Testis (tissue), 3 donors: ENCODE results near the gene ASL. TPM values are rescaled to one million over a fixed set of nuclear protein-coding genes. Genes with fewer than 3 reads are reported as not detected.
"Not testable (repeated sequence)": the region's sequence is repeated elsewhere in the genome, so short reads cannot be mapped to it uniquely, and the experiment has no call there.

Experiments used
- DNase-seq: peaks from one replicate; pipeline ENCODE4 v3.0.0-alpha.2; 2019
- H3K27ac ChIP-seq, 2 donors: fragments of 200-600 bp; sonication (generic); one replicate each; pipeline ENCODE4 v1.5.1; 2019
- H3K27me3 ChIP-seq: fragments of 200-600 bp; sonication (generic); one replicate; pipeline ENCODE4 v1.5.1; 2019
- H3K36me3 ChIP-seq: fragments of 200-600 bp; sonication (generic); one replicate; pipeline ENCODE4 v1.5.1; 2017; ENCODE audit warnings: low read depth; ENCODE audit errors: missing control alignments
- H3K4me1 ChIP-seq: fragments of 200-600 bp; sonication (generic); one replicate; pipeline ENCODE4 v1.5.1; 2019
- H3K4me3 ChIP-seq, 2 donors: fragments of 200-600 bp; sonication (generic); one replicate each; pipeline ENCODE4 v1.5.1; 2017 to 2019
- H3K9me3 ChIP-seq: fragments of 200-600 bp; sonication (generic); one replicate; pipeline ENCODE4 v1.5.1; 2017
- CTCF ChIP-seq, 3 experiments: fragments of 450-650 bp in 2 of 3; fragments of 200-600 bp in 1 of 3; sonication (generic) in 1 of 3; IDR thresholded peaks; one replicate each; pipeline ENCODE4 v1.5.1; 2016 to 2019; ENCODE audit warnings: antibody characterized with exemption in 3 of 3, mild to moderate bottlenecking in 2 of 3, moderate library complexity in 1 of 3
- POLR2A ChIP-seq: fragments of 450-650 bp; IDR thresholded peaks from one replicate; pipeline ENCODE4 v1.6.1; 2017; ENCODE audit warnings: antibody characterized with exemption, mild to moderate bottlenecking, moderate library complexity
- WGBS, 2 donors: methylation state at CpG; one replicate each; pipeline ENCODE4 v1.1.5; 2018; 5-methylcytosine and 5-hydroxymethylcytosine counted together
- intact Hi-C: fragments of 100-400 bp; cut with DNase I; formaldehyde crosslinking; loops from one replicate; pipeline ENCODE4 v1.15.1; 2023; ENCODE audit warnings: low total_unique reads
- polyA plus RNA-seq: library from polyadenylated mRNA; stranded (reverse); fragments of 350-450 nt; fragmentation: Illumina TruSeq; extraction: RNeasy Lipid Tissue Mini Kit (QIAGEN cat#74804); gene quantifications from one replicate; pipeline ENCODE4 v1.2.3, GENCODE V29; 2014; ENCODE audit warnings: low read depth, low replicate concordance; ENCODE audit not compliant: insufficient read depth
- total RNA-seq, 2 donors: library from RNA; depleted of rRNA; stranded (reverse); fragments of >200 nt; gene quantifications; one replicate each; pipeline ENCODE4 v1.2.3, GENCODE V29; 2016

ASL gene
- total and polyA plus RNA-seq, 3 donors from 2014 or later, result 9.5 to 15.9 (median 12.0) TPM

GRCh38 chr7:66055321-66055956, 20.2 kb upstream of the ASL start:
- WGBS, 2 donors, result 88 to 94% methylated on average over 9 of the region's 9 CpGs
- Histone ChIP-seq H3K4me3 (no peak overlapping the region), H3K4me1 (no peaks in the 10 kb centered on the region), H3K27ac (no peak overlapping the region), H3K9me3 (no peaks in the 10 kb centered on the region), H3K27me3 (no peaks in the 10 kb centered on the region), H3K36me3 (no peaks in the 10 kb centered on the region)
- intact Hi-C loops, result no loop called here
- TF ChIP-seq POLR2A, result no peak
- TF ChIP-seq CTCF (IDR thresholded peaks at IDR 0.05), result no peak
- no peak for DNase-seq

- no peak overlapping the region for H3K27ac ChIP-seq
These were observed 14.8 kb upstream of the ASL start for GRCh38 chr7:66060796-66061195.

GRCh38 chr7:66069732-66070131, 5.9 kb upstream of the ASL start:
- Histone ChIP-seq H3K4me3 (no peak overlapping the region), H3K27me3 (no peaks in the 10 kb centered on the region), H3K36me3 (no peaks in the 10 kb centered on the region), H3K4me1 (no peaks in the 10 kb centered on the region), H3K9me3 (no peaks in the 10 kb centered on the region), H3K27ac (no peak overlapping the region)
- intact Hi-C loops, result no loop called here
- 90 to 92% methylated on average over 4 of the region's 4 CpGs for WGBS, 2 donors
- DNase-seq, result no peak
- TF ChIP-seq CTCF (IDR thresholded peaks at IDR 0.05) (no peak), POLR2A (no peak)

More at GRCh38 chr7:66060796-66061195, 14.8 kb upstream of the ASL start:
- Histone ChIP-seq H3K4me1 (no peaks in the 10 kb centered on the region), H3K4me3 (no peak overlapping the region), H3K36me3 (no peaks in the 10 kb centered on the region), H3K9me3 (no peaks in the 10 kb centered on the region), H3K27me3 (no peaks in the 10 kb centered on the region)
- intact Hi-C loops, result no loop called here
- no peak for DNase-seq
- TF ChIP-seq POLR2A (no peak), CTCF (IDR thresholded peaks at IDR 0.05) (no peak)
- WGBS, 2 donors, result 91 to 100% methylated on average over 1 of the region's 1 CpG

- intact Hi-C loops, result no loop called here
- TF ChIP-seq POLR2A (no peak), CTCF (IDR thresholded peaks at IDR 0.05) (no peak)
- WGBS, 2 donors, result 65 to 81% methylated on average over 1 of the region's 1 CpG
These were observed 5.4 kb upstream of the ASL start for GRCh38 chr7:66070222-66070621.

GRCh38 chr7:66072208-66072607, 3.4 kb upstream of the ASL start:
- intact Hi-C loops, DNase-seq, H3K27ac ChIP-seq, H3K27me3 ChIP-seq, H3K9me3 ChIP-seq, H3K36me3 ChIP-seq, H3K4me3 ChIP-seq, H3K4me1 ChIP-seq: not testable (repeated sequence)
- WGBS, 2 donors, result 80 to 81% methylated on average over 7 of the region's 7 CpGs

More at GRCh38 chr7:66070222-66070621, 5.4 kb upstream of the ASL start:
- DNase-seq, result no peak
- Histone ChIP-seq H3K27me3 (no peaks in the 10 kb centered on the region), H3K36me3 (no peaks in the 10 kb centered on the region), H3K4me1 (no peaks in the 10 kb centered on the region), H3K4me3 (no peak overlapping the region), H3K9me3 (no peaks in the 10 kb centered on the region), H3K27ac (no peak overlapping the region)
